PC-3 (cell line): Measurements from ENCODE around the gene LRRC8E. TPM values are rescaled to one million over a fixed set of nuclear protein-coding genes. Genes with fewer than 3 reads are reported as not detected.

Experiments used
- ATAC-seq: fragments of 200-7000 bp; cut with Tn5 transposase; 2 replicates; pipeline ENCODE4 v1.9.1; 2020; ENCODE audit warnings: mild to moderate bottlenecking, moderate library complexity
- BruUV-seq: library from RNA; stranded (reverse); fragments of 400-500 nt; replicated peaks from 2 replicates; lab custom pipeline; 2021; lab: Mats Ljungman, UMichigan
- CTCF ChIA-PET: fragments of 300-600 bp; sonication (Branson Sonifier 250); formaldehyde crosslinking; loops from one replicate; lab custom pipeline; 2022; ENCODE audit warnings: antibody characterized with exemption; lab: Charles Lee
- POLR2A ChIA-PET: fragments of 300-600 bp; sonication (Branson Sonifier 250); formaldehyde crosslinking; loops from one replicate; lab custom pipeline; 2022; ENCODE audit warnings: antibody characterized with exemption; ENCODE audit not compliant: unreplicated experiment; lab: Charles Lee
- DNase-seq: peaks from one replicate; pipeline ENCODE4 v3.0.0-alpha.2; 2015
- H2AFZ ChIP-seq: fragments of 300-600 bp; sonication (generic); 2 replicates; pipeline ENCODE4 v1.6.0; 2016; ENCODE audit warnings: antibody characterized with exemption, low read length
- H3F3A ChIP-seq: fragments of 300-600 bp; sonication (generic); one replicate; pipeline ENCODE4 v1.6.0; 2017; ENCODE audit warnings: antibody characterized with exemption, low read length, control low read depth, mild to moderate bottlenecking; ENCODE audit not compliant: unreplicated experiment
- H3K27ac ChIP-seq: fragments of 300-600 bp; sonication (generic); 2 replicates; pipeline ENCODE4 v1.5.1; 2016; ENCODE audit warnings: mild to moderate bottlenecking, low read length
- H3K27me3 ChIP-seq: fragments of 300-600 bp; sonication (generic); 2 replicates; pipeline ENCODE4 v1.6.1; 2016; ENCODE audit warnings: low read length, mixed read lengths
- H3K36me3 ChIP-seq: fragments of 300-600 bp; sonication (generic); 2 replicates; pipeline ENCODE4 v1.6.1; 2016; ENCODE audit warnings: low read depth, mixed run types, low read length, mixed read lengths
- H3K4me1 ChIP-seq: fragments of 300-600 bp; sonication (generic); 2 replicates; pipeline ENCODE4 v1.5.1; 2016; ENCODE audit warnings: low read length; ENCODE audit not compliant: insufficient read depth
- H3K4me2 ChIP-seq: fragments of 300-600 bp; sonication (generic); 2 replicates; pipeline ENCODE4 v1.6.0; 2016; ENCODE audit warnings: low read length
- H3K4me3 ChIP-seq: fragments of 300-600 bp; sonication (generic); 2 replicates; pipeline ENCODE4 v1.5.1; 2016; ENCODE audit warnings: mild to moderate bottlenecking, low read length, mixed read lengths
- H3K79me2 ChIP-seq: fragments of 300-600 bp; sonication (generic); 2 replicates; pipeline ENCODE4 v1.6.1; 2017; ENCODE audit warnings: low read length, mixed read lengths
- H3K9ac ChIP-seq: fragments of 300-600 bp; sonication (generic); 2 replicates; pipeline ENCODE4 v1.6.0; 2016; ENCODE audit warnings: mild to moderate bottlenecking, low read length
- H3K9me2 ChIP-seq: fragments of 300-600 bp; sonication (generic); replicated peaks from 2 replicates; pipeline ENCODE4 v1.6.1; 2016; ENCODE audit warnings: mixed run types, low read length, mixed read lengths
- H3K9me3 ChIP-seq: fragments of 300-600 bp; sonication (generic); 2 replicates; pipeline ENCODE4 v1.6.1; 2016; ENCODE audit warnings: low read length, mixed read lengths
- H4K20me1 ChIP-seq: fragments of 300-600 bp; sonication (generic); 2 replicates; pipeline ENCODE4 v1.6.1; 2016; ENCODE audit warnings: low read length, mixed read lengths
- CTCF ChIP-seq: fragments of 300-600 bp; sonication (generic); conservative IDR thresholded peaks from 2 replicates; pipeline ENCODE4 v1.5.1; 2017; ENCODE audit warnings: antibody characterized with exemption, low read depth, mild to moderate bottlenecking, low read length
- EZH2 ChIP-seq: fragments of 300-600 bp; sonication (generic); IDR thresholded peaks from one replicate; pipeline ENCODE4 v1.6.1; 2017; ENCODE audit warnings: antibody characterized with exemption, mild to moderate bottlenecking, low read length; ENCODE audit not compliant: unreplicated experiment
- EZH2phosphoT487 ChIP-seq: fragments of 300-600 bp; sonication (generic); IDR thresholded peaks from 2 replicates; pipeline ENCODE4 v1.6.1; 2018; ENCODE audit warnings: mild to moderate bottlenecking, antibody characterized with exemption, low read length, borderline replicate concordance
- intact Hi-C: fragments of 100-400 bp; cut with micrococcal nuclease; formaldehyde crosslinking; loops from 2 replicates; pipeline ENCODE4 v1.9.0; 2023
- total RNA-seq: library from RNA; depleted of rRNA; stranded (reverse); fragments of >200 nt; gene quantifications from 2 replicates; pipeline ENCODE4 v1.2.3, GENCODE V29; 2014

The LRRC8E gene
- total RNA-seq, 1 experiment from 2014 or later = 30.8 TPM

DNA sequence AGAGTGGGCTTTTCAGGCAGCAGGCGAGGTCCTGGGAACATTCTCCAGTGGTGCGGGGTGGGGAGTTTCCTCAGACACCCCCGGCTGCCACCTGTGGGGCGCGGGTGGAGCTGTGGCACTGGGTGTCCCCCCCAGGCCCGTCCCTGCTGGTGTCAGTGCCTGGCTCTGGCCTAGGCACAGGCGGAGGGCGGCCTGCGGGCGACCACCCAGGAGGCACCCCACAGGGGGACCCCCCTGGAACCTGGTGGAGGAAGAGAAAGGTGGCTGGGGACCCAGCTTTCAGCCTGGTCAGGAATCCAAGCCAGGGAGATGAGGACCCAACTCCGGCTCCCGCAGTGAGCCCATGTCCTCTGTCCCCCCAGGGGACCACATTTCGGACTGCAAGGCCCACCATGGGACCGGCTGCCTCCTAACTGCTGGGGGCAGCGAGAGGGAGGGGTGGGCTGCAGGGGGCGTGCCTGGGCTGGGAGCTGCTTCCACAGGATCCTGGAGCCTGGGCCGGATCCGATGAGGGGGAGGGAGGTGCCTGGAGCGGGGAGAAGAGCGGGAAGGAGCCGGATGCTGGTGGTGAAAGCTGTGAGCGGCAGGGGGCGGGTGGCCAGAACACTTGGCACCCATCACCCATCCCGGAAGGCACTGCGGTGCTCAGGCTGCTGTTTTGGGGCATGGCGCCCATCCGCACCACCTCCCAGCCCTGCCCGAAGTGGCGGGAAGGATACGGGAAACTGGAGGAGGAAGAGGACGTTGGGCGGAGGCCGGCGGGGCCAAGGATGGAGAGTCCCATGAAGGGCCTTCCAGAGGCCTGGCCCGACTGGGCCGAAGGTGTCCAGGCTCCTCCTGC, 43.1 kb downstream of the LRRC8E start:
- H3K4me3 ChIP-seq = no peak overlapping the region
- intact Hi-C loops = no loop called here
- BruUV-seq = no TSS peak
- no peaks in the 10 kb centered on the region for H3K79me2 ChIP-seq
- ChIA-PET POLR2A (no interaction called here), CTCF (no interaction called here)
- no peak for ATAC-seq
- H3K9me3 ChIP-seq = no peaks in the 10 kb centered on the region
- peaks cover 35% of the 10 kb centered on the region for H3K4me1 ChIP-seq
- H3K4me2 ChIP-seq = no peak overlapping the region
- H2AFZ ChIP-seq = no peak overlapping the region
- no peaks in the 10 kb centered on the region for H3K27me3 ChIP-seq
- no peak for TF ChIP-seq CTCF
- TF ChIP-seq EZH2 = no peak
- no peak for TF ChIP-seq EZH2phosphoT487
- H3F3A ChIP-seq = no peaks in the 10 kb centered on the region
- H3K36me3 ChIP-seq = peaks cover 55% of the 10 kb centered on the region
- no peak for DNase-seq
- 0 out of 2 replicates have a peak, but pooled peaks cover 5% of the 10 kb centered on the region for H4K20me1 ChIP-seq
- no peaks in the 10 kb centered on the region for H3K9me2 ChIP-seq
- no peak overlapping the region for H3K27ac ChIP-seq
- no peak overlapping the region for H3K9ac ChIP-seq

DNA sequence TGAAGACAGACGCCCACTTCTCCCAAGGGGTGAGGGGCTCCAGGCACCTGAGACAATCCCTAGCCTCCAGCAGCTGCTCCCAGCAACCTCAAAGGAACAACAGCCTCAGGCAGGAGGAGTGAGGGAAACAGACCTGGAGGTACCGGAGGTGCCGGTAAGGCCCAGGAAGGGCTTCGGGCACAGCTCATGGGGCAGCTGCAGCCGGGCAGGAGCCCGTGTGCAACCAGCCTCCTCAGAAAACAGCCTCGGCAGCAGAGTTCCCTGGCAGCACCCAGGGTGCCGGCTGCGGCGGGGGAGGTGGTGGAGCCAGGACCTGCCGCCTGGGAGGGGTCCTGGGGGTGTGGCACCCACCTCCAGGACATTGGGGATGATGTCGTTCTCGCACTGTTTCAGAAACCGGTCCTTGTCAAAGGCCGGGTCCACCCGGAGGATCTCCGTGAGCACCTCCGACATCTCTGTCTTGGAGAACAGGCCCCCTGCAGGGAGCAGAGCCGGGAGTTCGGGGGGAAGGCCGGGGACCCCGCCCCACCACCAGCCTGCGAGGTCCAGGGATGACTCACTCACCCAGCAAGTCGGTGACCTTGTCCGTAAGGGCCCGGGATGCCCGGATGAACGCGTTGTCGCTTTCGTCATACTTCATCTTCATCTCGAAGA, 44.1 kb downstream of the LRRC8E start:
- POLR2A ChIA-PET = no interaction called here
- no peaks in the 10 kb centered on the region for H3F3A ChIP-seq
- TF ChIP-seq EZH2phosphoT487 = no peak
- TF ChIP-seq EZH2 = no peak
- TF ChIP-seq CTCF = no peak
- H3K9me2 ChIP-seq = no peaks in the 10 kb centered on the region
- no peak overlapping the region for H3K27ac ChIP-seq
- H3K9me3 ChIP-seq = no peaks in the 10 kb centered on the region
- no peak for ATAC-seq
- H3K36me3 ChIP-seq = peaks cover 62% of the 10 kb centered on the region
- no peaks in the 10 kb centered on the region for H3K79me2 ChIP-seq
- BruUV-seq = no TSS peak
- CTCF ChIA-PET = no interaction called here
- no peak for DNase-seq
- 0 out of 2 replicates have a peak, but pooled peaks cover 5% of the 10 kb centered on the region for H4K20me1 ChIP-seq
- no peak overlapping the region for H3K4me2 ChIP-seq
- no peak overlapping the region for H3K4me3 ChIP-seq
- intact Hi-C loops = no loop called here
- no peaks in the 10 kb centered on the region for H3K27me3 ChIP-seq
- peaks cover 32% of the 10 kb centered on the region for H3K4me1 ChIP-seq
- no peak overlapping the region for H2AFZ ChIP-seq
- H3K9ac ChIP-seq = no peak overlapping the region
